Loucy (cell line): ENCODE data around the gene F13A1.

Source experiments
- EZH2phosphoT487 ChIP-seq: fragments of 200-600 bp; IDR thresholded peaks from 2 replicates; pipeline ENCODE4 v1.6.1; 2018; ENCODE audit warnings: antibody characterized with exemption, mild to moderate bottlenecking, moderate library complexity, borderline replicate concordance
- TF ChIP-seq, protein P1 (sequence below): fragments of 200-600 bp; sonication (generic); conservative IDR thresholded peaks from 2 replicates; pipeline ENCODE4 v1.5.1; 2014; ENCODE audit warnings: mild to moderate bottlenecking, antibody characterized with exemption, low read length

DNA sequence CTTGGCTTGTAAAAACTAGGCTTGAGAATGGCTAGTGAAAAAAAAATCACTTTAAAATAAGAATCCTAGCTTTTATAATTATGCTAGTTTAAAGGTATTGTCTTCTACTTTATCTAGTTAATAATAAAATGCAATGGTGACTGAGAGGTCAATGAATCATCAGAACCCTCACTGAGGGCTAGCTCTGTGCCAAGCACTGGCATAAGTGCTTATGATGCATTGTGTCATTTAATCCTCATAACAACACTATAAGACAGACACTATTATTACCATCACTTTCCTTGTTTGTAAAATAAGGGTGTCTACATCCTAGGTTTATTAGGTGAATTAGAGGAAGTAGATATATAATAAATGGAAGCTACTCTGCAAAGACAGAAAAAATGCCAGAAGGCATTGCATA lies 144.3 kb downstream of the F13A1 start:
- TF ChIP-seq, protein P1, sequence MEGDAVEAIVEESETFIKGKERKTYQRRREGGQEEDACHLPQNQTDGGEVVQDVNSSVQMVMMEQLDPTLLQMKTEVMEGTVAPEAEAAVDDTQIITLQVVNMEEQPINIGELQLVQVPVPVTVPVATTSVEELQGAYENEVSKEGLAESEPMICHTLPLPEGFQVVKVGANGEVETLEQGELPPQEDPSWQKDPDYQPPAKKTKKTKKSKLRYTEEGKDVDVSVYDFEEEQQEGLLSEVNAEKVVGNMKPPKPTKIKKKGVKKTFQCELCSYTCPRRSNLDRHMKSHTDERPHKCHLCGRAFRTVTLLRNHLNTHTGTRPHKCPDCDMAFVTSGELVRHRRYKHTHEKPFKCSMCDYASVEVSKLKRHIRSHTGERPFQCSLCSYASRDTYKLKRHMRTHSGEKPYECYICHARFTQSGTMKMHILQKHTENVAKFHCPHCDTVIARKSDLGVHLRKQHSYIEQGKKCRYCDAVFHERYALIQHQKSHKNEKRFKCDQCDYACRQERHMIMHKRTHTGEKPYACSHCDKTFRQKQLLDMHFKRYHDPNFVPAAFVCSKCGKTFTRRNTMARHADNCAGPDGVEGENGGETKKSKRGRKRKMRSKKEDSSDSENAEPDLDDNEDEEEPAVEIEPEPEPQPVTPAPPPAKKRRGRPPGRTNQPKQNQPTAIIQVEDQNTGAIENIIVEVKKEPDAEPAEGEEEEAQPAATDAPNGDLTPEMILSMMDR, result no peak
- TF ChIP-seq EZH2phosphoT487, result no peak
